MCF 10A (cell line): ENCODE data around the gene BMPR1A. TPM values are rescaled to one million over a fixed set of nuclear protein-coding genes. Genes with fewer than 3 reads are reported as not detected.

Experiments
- BruUV-seq: library from RNA; stranded (reverse); fragments of 400-500 nt; replicated peaks from 2 replicates; lab custom pipeline; 2021; lab: Mats Ljungman, UMichigan
- CTCF ChIA-PET: fragments of 300-600 bp; sonication (Branson Sonifier 250); formaldehyde crosslinking; extraction: SDS; loops from one replicate; lab custom pipeline; 2021; ENCODE audit warnings: antibody characterized with exemption, inconsistent platforms; lab: Yijun Ruan, JAX
- POLR2A ChIA-PET: fragments of 300-600, 350-650 bp; sonication (Branson Sonifier 250); formaldehyde crosslinking; extraction: SDS; loops from one replicate; lab custom pipeline; 2020; ENCODE audit warnings: antibody characterized with exemption, inconsistent platforms; lab: Yijun Ruan, JAX
- DNase-seq: peaks from one replicate; pipeline ENCODE4 v3.0.0-alpha.2; 2018; ENCODE audit not compliant: unreplicated experiment
- H3K27ac Mint-ChIP-seq: one replicate; pipeline ENCODE4 v1.8.0; 2022; ENCODE audit warnings: mild to moderate bottlenecking, low read depth, mixed read lengths; ENCODE audit not compliant: unreplicated experiment
- H3K27me3 Mint-ChIP-seq: one replicate; pipeline ENCODE4 v1.8.0; 2022; ENCODE audit warnings: mixed read lengths; ENCODE audit not compliant: insufficient read depth, unreplicated experiment
- H3K36me3 Mint-ChIP-seq: one replicate; pipeline ENCODE4 v1.8.0; 2022; ENCODE audit warnings: mild to moderate bottlenecking, moderate library complexity, mixed read lengths; ENCODE audit not compliant: insufficient read depth, unreplicated experiment
- H3K4me1 Mint-ChIP-seq: one replicate; pipeline ENCODE4 v1.8.0; 2022; ENCODE audit warnings: mixed read lengths; ENCODE audit not compliant: insufficient read depth, unreplicated experiment
- H3K4me3 Mint-ChIP-seq: one replicate; pipeline ENCODE4 v1.8.0; 2022; ENCODE audit warnings: mild to moderate bottlenecking, moderate library complexity, mixed read lengths; ENCODE audit not compliant: unreplicated experiment
- H3K9me3 Mint-ChIP-seq: one replicate; pipeline ENCODE4 v1.8.0; 2022; ENCODE audit warnings: mixed read lengths; ENCODE audit not compliant: unreplicated experiment
- CTCF ChIP-seq: fragments of 200-600 bp; IDR thresholded peaks from one replicate; pipeline ENCODE4 v1.8.0; 2022; ENCODE audit warnings: antibody characterized with exemption, mild to moderate bottlenecking; ENCODE audit not compliant: unreplicated experiment
- intact Hi-C: fragments of 100-400 bp; cut with micrococcal nuclease; formaldehyde crosslinking; loops from 2 replicates; pipeline ENCODE4 v1.14.1; 2022
- total RNA-seq: library from RNA; stranded (reverse); gene quantifications from 2 replicates; pipeline ENCODE4 v1.2.3, GENCODE V29; 2022

BMPR1A gene
- total RNA-seq, 1 experiment from 2014 or later = 27.3 TPM

- H3K9me3 Mint-ChIP-seq = no peaks in the 10 kb centered on the region
- no TSS peak for BruUV-seq
- TF ChIP-seq CTCF = no peak
- no peaks in the 10 kb centered on the region for H3K27me3 Mint-ChIP-seq
- H3K36me3 Mint-ChIP-seq = peaks cover 1% of the 10 kb centered on the region
- CTCF ChIA-PET = interaction anchor here (0.8 kb wide), 1 partner anchor 57 kb away, joined by 3 read pairs; no protein-coding TSS in a partner anchor
- POLR2A ChIA-PET = interaction anchor here (1.0 to 1.3 kb wide), 2 partner anchors 9 to 22 kb away, joined by 3 to 4 read pairs; no protein-coding TSS in a partner anchor
- DNase-seq = no peak
- H3K4me3 Mint-ChIP-seq = no peak overlapping the region
- intact Hi-C loops = no loop called here
- peaks cover 6% of the 10 kb centered on the region for H3K4me1 Mint-ChIP-seq
- H3K27ac Mint-ChIP-seq = no peak overlapping the region
Observed at GRCh38 chr10:86836044-86836443, 79.6 kb downstream of the BMPR1A start.

GRCh38 chr10:86837663-86838062, 81.2 kb downstream of the BMPR1A start:
- H3K36me3 Mint-ChIP-seq = peaks cover 6% of the 10 kb centered on the region

GRCh38 chr10:86840498-86840897, 84.1 kb downstream of the BMPR1A start:
- ChIA-PET POLR2A (interaction anchor here (0.7 kb wide), 1 partner anchor 198 kb away, joined by 3 read pairs; no protein-coding TSS in a partner anchor), CTCF (interaction anchor here (0.7 to 1.6 kb wide), 2 partner anchors 25 to 88 kb away, joined by 3 read pairs; no protein-coding TSS in a partner anchor)
- TF ChIP-seq CTCF = no peak
- Mint-ChIP-seq H3K27me3 (no peaks in the 10 kb centered on the region), H3K9me3 (no peaks in the 10 kb centered on the region), H3K27ac (no peak overlapping the region), H3K4me1 (no peaks in the 10 kb centered on the region), H3K36me3 (peaks cover 6% of the 10 kb centered on the region), H3K4me3 (no peak overlapping the region)
- no peak for DNase-seq
- BruUV-seq = no TSS peak
- intact Hi-C loops = no loop called here

More at GRCh38 chr10:86837663-86838062, 81.2 kb downstream of the BMPR1A start:
- intact Hi-C loops = no loop called here
- no peaks in the 10 kb centered on the region for H3K9me3 Mint-ChIP-seq
- no peak for TF ChIP-seq CTCF
- H3K4me1 Mint-ChIP-seq = peaks cover 6% of the 10 kb centered on the region
- no peak for DNase-seq
- POLR2A ChIA-PET = interaction anchor here (1.5 kb wide), 1 partner anchor 81 kb away, joined by 4 read pairs; the partner anchor contains the start of gene BMPR1A
- BruUV-seq = no TSS peak
- no peak overlapping the region for H3K27ac Mint-ChIP-seq
- no peaks in the 10 kb centered on the region for H3K27me3 Mint-ChIP-seq
- CTCF ChIA-PET = interaction anchor here (0.7 kb wide), 1 partner anchor 15 kb away, joined by 3 read pairs; no protein-coding TSS in a partner anchor
- no peak overlapping the region for H3K4me3 Mint-ChIP-seq

- DNase-seq = peak; percentile 6
- H3K9me3 Mint-ChIP-seq = no peaks in the 10 kb centered on the region
- CTCF ChIA-PET = interaction anchor here (0.7 kb wide), 2 partner anchors 111 to 135 kb away, joined by 3 to 4 read pairs; no protein-coding TSS in a partner anchor
- BruUV-seq = no TSS peak
- POLR2A ChIA-PET = interaction anchor here (0.6 kb wide), 1 partner anchor 220 kb away, joined by 4 read pairs; no protein-coding TSS in a partner anchor
- intact Hi-C loops = no loop called here
- no peak for TF ChIP-seq CTCF
- no peaks in the 10 kb centered on the region for H3K27me3 Mint-ChIP-seq
- H3K27ac Mint-ChIP-seq = no peak overlapping the region
- H3K4me1 Mint-ChIP-seq = no peaks in the 10 kb centered on the region
- peaks cover 11% of the 10 kb centered on the region for H3K36me3 Mint-ChIP-seq
- H3K4me3 Mint-ChIP-seq = no peak overlapping the region
Observed at GRCh38 chr10:86846088-86846487, 89.7 kb downstream of the BMPR1A start.
